Lower leg skin (tissue), 4 donors: ENCODE measurements around the gene SLC16A3. TPM values are rescaled to one million over a fixed set of nuclear protein-coding genes. Genes with fewer than 3 reads are reported as not detected.

ENCODE experiments used
- DNase-seq, 2 donors: peaks; one replicate each; pipeline ENCODE4 v3.0.0-alpha.2; 2019; ENCODE audit warnings: low spot score in 2 of 2
- H3K4me3 ChIP-seq: fragments of 200-600 bp; sonication (generic); 2 replicates; pipeline ENCODE4 v1.5.1; 2017; ENCODE audit warnings: mild to moderate bottlenecking, low read depth; ENCODE audit not compliant: poor library complexity, severe bottlenecking
- POLR2A ChIP-seq, 2 donors: fragments of 450-650 bp; IDR thresholded peaks; one replicate each; pipeline ENCODE4 v1.6.1; 2016 to 2017; ENCODE audit warnings: antibody characterized with exemption in 2 of 2, mild to moderate bottlenecking in 1 of 2, moderate library complexity in 1 of 2
- whole genome bisulfite sequencing, 2 donors: methylation state at CpG; one replicate each; pipeline ENCODE4 v1.1.5; 2018; 5-methylcytosine and 5-hydroxymethylcytosine counted together
- intact Hi-C: fragments of 100-400 bp; cut with DNase I; formaldehyde crosslinking; loops from one replicate; pipeline ENCODE4 v1.15.0; 2023; ENCODE audit warnings: low total_unique reads
- total RNA-seq, 4 donors: library from RNA; depleted of rRNA; stranded (reverse); fragments of >200 nt; gene quantifications; one replicate each; pipeline ENCODE4 v1.1.0, GENCODE V29; 2016
- TF ChIP-seq, protein P1 (sequence below), 3 donors: fragments of 450-650 bp; IDR thresholded peaks; one replicate each; pipeline ENCODE4 v1.5.1; 2016; ENCODE audit warnings: antibody characterized with exemption in 3 of 3, mild to moderate bottlenecking in 3 of 3, moderate library complexity in 2 of 3

SLC16A3 gene
- total RNA-seq, 4 donors from 2014 or later, result 10.0 to 18.5 (median 15.2) TPM

- TF ChIP-seq, protein P1, sequence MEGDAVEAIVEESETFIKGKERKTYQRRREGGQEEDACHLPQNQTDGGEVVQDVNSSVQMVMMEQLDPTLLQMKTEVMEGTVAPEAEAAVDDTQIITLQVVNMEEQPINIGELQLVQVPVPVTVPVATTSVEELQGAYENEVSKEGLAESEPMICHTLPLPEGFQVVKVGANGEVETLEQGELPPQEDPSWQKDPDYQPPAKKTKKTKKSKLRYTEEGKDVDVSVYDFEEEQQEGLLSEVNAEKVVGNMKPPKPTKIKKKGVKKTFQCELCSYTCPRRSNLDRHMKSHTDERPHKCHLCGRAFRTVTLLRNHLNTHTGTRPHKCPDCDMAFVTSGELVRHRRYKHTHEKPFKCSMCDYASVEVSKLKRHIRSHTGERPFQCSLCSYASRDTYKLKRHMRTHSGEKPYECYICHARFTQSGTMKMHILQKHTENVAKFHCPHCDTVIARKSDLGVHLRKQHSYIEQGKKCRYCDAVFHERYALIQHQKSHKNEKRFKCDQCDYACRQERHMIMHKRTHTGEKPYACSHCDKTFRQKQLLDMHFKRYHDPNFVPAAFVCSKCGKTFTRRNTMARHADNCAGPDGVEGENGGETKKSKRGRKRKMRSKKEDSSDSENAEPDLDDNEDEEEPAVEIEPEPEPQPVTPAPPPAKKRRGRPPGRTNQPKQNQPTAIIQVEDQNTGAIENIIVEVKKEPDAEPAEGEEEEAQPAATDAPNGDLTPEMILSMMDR (IDR thresholded peaks at IDR 0.05), result no peak
- no peak for TF ChIP-seq POLR2A (IDR thresholded peaks at IDR 0.05)
- DNase-seq, result no peak
- intact Hi-C loops, result no loop called here
- no peak overlapping the region for H3K4me3 ChIP-seq
- WGBS, 2 donors, result 91 to 94% methylated on average over 14 of the region's 14 CpGs
These were observed 46.5 kb downstream of the SLC16A3 start for GRCh38 chr17:82275326-82275725.

GRCh38 chr17:82276938-82277337 lies 48.1 kb downstream of the SLC16A3 start:
- 81 to 90% methylated on average over 5 of the region's 5 CpGs for WGBS, 2 donors
- H3K4me3 ChIP-seq, result no peak overlapping the region
- DNase-seq, result no peak
- no peak for TF ChIP-seq POLR2A (IDR thresholded peaks at IDR 0.05)
- TF ChIP-seq, protein P1 (IDR thresholded peaks at IDR 0.05), result no peak
- intact Hi-C loops, result loop anchor here (1.0 kb wide), 1 partner anchor 19 kb away; no protein-coding TSS in a partner anchor

- DNase-seq, result no peak
- no peak overlapping the region for H3K4me3 ChIP-seq
- TF ChIP-seq, protein P1 (IDR thresholded peaks at IDR 0.05), result no peak
- no peak for TF ChIP-seq POLR2A (IDR thresholded peaks at IDR 0.05)
- 59 to 61% methylated on average over 12 of the region's 12 CpGs for WGBS, 2 donors
- intact Hi-C loops, result loop anchor here (1.0 kb wide), 1 partner anchor 18 kb away; no protein-coding TSS in a partner anchor
These were observed 49.0 kb downstream of the SLC16A3 start for GRCh38 chr17:82277851-82278250.

GRCh38 chr17:82278308-82278707 lies 49.5 kb downstream of the SLC16A3 start:
- 64 to 79% methylated on average over 9 of the region's 9 CpGs for WGBS, 2 donors
- TF ChIP-seq, protein P1 (IDR thresholded peaks at IDR 0.05), result no peak
- TF ChIP-seq POLR2A (IDR thresholded peaks at IDR 0.05), result no peak
- DNase-seq, result no peak
- no peak overlapping the region for H3K4me3 ChIP-seq
- intact Hi-C loops, result no loop called here

- no peak for TF ChIP-seq POLR2A (IDR thresholded peaks at IDR 0.05)
- TF ChIP-seq, protein P1 (IDR thresholded peaks at IDR 0.05), result no peak
- no peak overlapping the region for H3K4me3 ChIP-seq
- DNase-seq, result no peak
- WGBS, 2 donors, result 86 to 90% methylated on average over 16 of the region's 16 CpGs
- intact Hi-C loops, result no loop called here
These were observed 50.0 kb downstream of the SLC16A3 start for GRCh38 chr17:82278786-82279391.

DNA sequence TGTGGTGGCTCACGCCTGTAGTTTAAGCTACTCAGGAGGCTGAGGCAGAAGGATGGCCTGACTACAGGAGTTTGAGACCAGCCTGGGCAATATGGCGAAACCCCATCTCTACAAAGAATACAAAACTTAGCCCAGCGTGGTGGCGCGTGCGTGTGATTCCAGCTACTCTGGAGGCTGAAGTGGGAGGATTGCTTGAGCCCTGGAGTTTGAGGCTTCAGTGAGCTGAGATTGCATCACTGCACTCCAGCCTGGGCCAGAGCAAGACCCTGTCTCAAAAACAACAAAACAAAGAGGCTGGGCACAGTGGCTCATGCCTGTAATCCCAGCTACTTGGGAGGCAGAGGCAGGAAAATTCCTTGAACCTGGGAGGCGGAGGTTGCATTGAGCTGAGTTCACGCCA lies 51.7 kb downstream of the SLC16A3 start:
- TF ChIP-seq, protein P1 (IDR thresholded peaks at IDR 0.05), result no peak
- TF ChIP-seq POLR2A (IDR thresholded peaks at IDR 0.05), result no peak
- intact Hi-C loops, result no loop called here
- no peak for DNase-seq
- no peak overlapping the region for H3K4me3 ChIP-seq
- 95 to 96% methylated on average over 7 to 8 of the region's 8 CpGs for WGBS, 2 donors
